ENCODE measurements around the gene ZBTB7C.

ZBTB7C gene

GRCh38 chr18:48045744-48046143 lies 363.4 kb downstream of the ZBTB7C start:
- DNase-seq: no peak

GRCh38 chr18:48044944-48045343 lies 364.2 kb downstream of the ZBTB7C start:
- no peak for DNase-seq

GRCh38 chr18:48043166-48043565 lies 366.0 kb downstream of the ZBTB7C start:
- DNase-seq: no peak

GRCh38 chr18:48042431-48042830 lies 366.8 kb downstream of the ZBTB7C start:
- no peak for DNase-seq

GRCh38 chr18:48040457-48041110 lies 368.6 kb downstream of the ZBTB7C start:
- no peak for DNase-seq

- no peak for DNase-seq
Measured at GRCh38 chr18:48039769-48040215, 369.4 kb downstream of the ZBTB7C start.

- no peak for DNase-seq
Measured at GRCh38 chr18:48038636-48039035, 370.5 kb downstream of the ZBTB7C start.

- DNase-seq: no peak
Measured at GRCh38 chr18:48037481-48038271, 371.5 kb downstream of the ZBTB7C start.

- DNase-seq: no peak
Measured at GRCh38 chr18:48036641-48037421, 372.4 kb downstream of the ZBTB7C start.

- DNase-seq: no peak
Measured at GRCh38 chr18:48036226-48036625, 373.0 kb downstream of the ZBTB7C start.

GRCh38 chr18:48035556-48035860 lies 373.7 kb downstream of the ZBTB7C start:
- no peak for DNase-seq

- no peak for DNase-seq
Measured at GRCh38 chr18:48034651-48035555, 374.3 kb downstream of the ZBTB7C start.

- DNase-seq: no peak
Measured at GRCh38 chr18:48033790-48034650, 375.2 kb downstream of the ZBTB7C start.

GRCh38 chr18:48032876-48033789 lies 376.1 kb downstream of the ZBTB7C start:
- no peak for DNase-seq

GRCh38 chr18:48031641-48032040 lies 377.5 kb downstream of the ZBTB7C start:
- no peak for DNase-seq

GRCh38 chr18:48030616-48031480 lies 378.3 kb downstream of the ZBTB7C start:
- DNase-seq: peak; percentile 22

- no peak for DNase-seq
Measured at GRCh38 chr18:48029296-48029986, 379.7 kb downstream of the ZBTB7C start.

GRCh38 chr18:48028696-48029095 lies 380.5 kb downstream of the ZBTB7C start:
- no peak for DNase-seq

- DNase-seq: no peak
Measured at GRCh38 chr18:48028081-48028480, 381.1 kb downstream of the ZBTB7C start.

All from activated CD4-positive, alpha-beta T cell treated with anti-CD3 and anti-CD28 coated beads for 48 hours (primary cell).